HG03025 (cell line): ENCODE results near the gene LTK.

Experiments used
- ATAC-seq: cut with Tn5 transposase; IDR thresholded peaks from one replicate; pipeline ENCODE4 v1.9.1; 2021; ENCODE audit warnings: mild to moderate bottlenecking, moderate library complexity; ENCODE audit not compliant: unreplicated experiment, low FRiP score

The LTK gene

DNA sequence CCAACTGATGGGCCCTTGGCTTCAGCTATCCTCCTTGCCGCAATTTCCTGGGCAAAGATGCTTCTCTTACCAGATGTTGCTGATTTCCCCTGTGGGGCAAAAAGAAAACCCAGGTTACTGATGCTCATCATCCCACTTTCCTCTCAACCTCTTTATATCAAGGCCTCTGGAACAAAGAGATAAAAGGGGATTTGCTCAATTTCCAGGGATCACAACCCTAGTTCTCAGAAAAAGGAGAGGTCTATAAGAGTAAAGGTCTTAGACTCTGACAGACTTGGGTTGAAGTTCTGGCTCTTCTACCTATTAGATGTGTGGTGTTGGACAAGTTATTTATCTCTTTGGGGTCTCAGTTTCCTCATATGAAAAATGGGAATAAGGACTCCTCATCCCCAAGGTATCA is 21.9 kb upstream of the LTK start:
- ATAC-seq = no peak

DNA sequence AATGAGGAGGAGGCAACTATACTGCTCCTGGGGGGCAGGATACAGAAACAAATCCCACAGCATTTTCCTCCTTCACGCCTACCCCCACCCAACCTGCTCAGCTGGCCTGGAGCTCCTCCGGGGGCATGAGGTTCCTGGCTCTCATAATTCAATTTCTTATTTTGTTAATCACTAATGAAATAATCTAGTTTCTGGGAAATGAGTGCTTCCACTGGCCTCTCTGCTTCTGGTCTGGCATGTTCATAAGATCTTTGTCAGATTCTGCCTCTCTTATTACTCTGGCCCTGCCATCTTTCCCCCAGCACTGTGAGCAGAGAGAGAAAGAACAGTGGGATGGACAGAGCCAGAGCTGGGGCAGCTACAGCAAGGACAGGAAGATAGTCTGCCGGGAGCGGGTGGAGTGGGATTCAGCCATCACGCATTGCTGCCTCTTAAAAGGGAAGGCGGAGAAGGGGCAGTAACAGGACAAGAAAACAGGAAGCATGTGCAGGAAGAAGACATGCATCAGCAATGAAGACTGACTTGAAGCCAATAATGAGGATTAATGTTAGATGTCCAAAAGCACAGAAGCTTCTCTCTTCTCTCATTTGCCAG is 16.8 kb upstream of the LTK start:
- no peak for ATAC-seq

DNA sequence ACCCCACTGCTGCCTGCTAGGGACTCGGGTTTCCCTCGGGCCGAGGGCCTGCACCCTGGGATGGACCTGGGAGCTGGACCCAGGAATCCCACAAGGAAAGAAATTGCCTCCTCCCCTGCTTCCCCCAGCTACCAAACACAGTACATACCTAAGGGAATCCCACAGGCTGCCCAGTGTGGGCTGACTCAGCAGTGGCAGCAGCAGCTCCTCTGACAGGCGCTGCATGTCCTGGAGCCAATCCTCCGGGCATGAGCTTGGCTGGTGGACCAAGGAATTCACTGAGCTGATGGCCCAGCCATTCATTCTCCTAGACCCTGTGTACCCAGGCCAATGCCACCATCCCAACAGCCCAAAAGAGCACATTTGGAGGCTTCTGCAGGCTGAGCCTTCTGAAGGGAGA is 9.5 kb upstream of the LTK start:
- no peak for ATAC-seq

DNA sequence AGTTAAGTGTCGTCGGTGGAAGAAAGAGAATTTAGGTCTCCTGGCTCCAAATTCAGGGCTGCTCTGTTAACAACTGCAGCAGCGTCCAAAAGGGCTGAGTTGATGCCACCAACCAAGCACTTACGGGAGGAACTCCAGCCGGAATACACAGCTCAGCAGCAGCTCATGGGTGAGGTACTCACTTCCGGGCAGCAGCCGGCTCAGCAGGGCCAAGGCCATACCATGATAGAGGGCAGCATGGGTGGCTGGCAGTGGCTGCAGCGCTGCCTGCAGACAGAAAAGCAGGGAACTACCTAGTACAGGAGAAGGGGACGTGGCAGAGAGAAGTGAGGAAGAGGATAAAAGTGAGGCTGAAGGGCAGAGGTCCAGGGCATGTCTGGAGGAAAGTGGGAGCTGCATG is 8.0 kb upstream of the LTK start:
- ATAC-seq = no peak

DNA sequence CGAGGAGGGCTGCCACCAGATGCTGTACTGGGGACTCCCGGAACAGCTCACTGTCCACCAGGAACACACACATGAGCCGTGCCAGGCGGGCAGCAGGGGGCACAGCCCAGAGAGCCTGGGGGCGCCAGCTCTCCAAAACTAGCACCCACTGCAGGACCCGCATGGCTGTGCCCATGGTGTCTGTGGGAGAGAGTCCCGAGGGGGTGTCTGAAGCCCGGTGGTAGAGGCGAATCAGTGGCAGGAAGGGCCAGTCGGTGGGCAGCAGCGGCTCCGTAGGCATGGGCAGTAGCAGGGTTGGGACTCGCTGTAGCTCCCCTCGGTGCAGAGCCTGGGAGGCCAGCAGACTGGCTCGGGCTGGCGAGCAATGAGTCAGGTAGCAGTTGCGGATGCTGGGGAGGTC is 7.0 kb upstream of the LTK start:
- ATAC-seq = no peak

DNA sequence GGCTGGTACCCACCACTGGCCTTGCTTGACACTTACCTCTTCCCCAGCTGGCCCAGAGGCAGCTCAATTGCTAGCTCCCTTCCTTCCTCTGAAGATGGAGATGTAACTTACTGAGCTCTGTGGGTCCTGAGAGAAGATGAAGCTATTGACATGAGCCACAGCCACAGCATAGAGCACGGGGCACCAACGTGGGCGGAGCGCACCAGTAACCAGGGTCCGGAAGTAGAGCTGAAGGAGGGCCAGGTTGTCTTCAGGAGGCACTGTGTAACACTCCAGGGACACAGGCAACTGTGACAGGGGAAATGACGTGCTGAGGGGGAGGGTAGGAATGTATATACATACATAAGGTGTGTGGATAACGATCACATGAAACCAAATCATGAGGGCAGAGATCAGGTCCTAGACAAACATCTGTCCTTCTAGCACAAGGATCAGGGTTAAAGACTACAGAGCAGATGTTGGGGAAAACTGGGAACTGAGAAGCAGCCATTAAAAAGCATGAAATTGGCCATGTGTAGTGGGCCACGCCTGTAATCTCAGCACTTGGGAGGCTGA is 4.3 kb upstream of the LTK start:
- no peak for ATAC-seq

DNA sequence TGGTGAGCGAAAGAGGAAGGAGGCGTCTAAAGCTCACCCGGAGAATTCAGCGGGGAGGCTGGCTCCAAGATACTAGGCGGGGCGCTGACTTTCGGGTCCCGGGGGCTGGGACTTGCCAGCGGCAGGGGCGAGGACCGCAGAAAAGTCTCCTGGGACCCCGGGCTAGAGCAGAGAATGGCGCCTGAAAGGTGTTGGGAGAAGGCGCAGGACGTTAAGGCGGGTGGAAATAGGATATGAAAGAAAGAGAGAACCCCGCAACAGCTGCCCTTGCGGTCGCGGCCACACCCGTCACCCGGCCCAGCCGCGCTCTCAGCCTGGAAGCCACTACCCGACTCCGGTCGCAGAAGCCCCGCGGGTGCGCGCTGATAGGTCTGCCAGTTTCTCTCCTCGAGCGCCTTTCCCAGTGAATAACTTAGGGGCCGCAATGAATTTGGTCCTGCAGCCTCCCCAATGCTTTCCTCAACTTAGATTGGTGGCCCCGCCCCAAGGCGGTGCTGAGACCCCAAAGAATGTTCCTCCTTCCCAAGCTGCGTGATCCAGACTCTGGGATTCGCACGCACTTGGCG is 604 bp downstream of the LTK start:
- ATAC-seq = no peak

DNA sequence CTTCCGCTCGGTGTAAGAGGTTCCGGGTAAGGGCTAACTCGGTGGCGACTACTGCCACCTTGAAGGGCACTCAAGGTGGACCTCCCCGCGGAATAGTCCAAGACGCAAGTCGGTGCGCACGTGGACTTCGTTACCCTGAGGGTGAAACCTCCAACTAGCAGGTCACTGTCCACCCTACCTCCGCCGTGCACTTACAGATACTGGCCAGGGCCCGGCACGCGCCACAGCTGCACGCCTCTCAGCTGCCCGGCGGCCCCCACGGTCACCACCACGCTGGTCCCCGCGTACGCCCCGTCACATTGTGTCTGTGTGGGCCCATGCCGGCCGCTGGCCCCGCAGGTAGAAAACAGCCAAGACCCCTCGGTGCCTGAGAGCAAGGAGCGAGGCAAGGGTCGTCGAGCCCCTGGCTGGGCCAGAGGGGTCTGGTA is 1.1 kb downstream of the LTK start:
- ATAC-seq = no peak

DNA sequence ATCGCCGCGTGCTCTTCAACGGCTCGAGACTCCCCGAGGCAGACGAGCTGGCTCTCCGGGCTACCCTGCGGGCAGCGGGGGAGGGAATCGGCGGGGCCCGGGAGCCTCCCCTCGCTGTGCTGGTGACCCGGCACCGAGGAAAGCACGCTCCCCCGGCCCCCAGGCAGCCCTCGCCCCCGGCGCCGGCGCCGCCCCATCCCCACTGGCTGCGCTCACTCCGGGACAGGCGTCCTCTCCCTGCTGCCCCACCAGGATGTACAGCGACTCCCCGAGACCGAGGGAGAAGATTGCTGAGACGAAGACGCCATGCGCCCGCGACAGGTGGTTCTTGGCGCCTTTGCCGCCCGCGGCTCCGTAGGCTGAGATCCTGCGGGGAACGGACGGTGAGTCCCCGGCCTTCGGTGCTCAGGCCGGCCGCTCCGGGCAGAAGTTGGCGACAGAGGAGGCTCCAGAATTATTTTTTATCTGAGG is 1.7 kb downstream of the LTK start:
- no peak for ATAC-seq

DNA sequence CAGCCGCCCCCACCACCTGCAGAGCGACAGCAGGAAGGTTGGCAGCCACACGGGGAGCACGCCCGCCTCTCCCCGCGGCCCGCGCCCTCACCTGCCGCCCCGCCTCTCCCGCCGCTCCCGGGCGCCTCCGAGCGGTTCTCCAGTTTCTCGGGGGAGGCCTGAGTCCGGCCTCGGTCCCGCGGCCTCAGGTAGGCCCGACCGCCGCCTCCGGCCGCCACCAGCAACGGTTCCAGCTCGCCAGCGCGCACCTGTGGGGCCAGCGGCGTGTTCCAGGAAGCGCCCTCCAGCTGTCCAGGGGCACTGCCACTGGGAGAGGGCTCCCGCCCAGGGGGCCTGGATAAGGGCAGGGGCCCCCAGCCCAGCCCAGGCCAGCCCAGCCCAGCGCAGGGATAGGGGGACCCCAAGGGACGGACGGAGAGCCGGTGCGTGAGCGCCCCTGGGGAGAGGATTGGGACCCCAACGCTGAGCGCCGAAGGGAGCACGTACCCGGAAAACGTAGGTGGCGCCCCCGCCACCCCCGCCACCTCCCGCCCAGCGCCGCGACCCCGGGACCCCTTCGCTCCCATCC is 2.2 kb downstream of the LTK start:
- ATAC-seq = no peak

DNA sequence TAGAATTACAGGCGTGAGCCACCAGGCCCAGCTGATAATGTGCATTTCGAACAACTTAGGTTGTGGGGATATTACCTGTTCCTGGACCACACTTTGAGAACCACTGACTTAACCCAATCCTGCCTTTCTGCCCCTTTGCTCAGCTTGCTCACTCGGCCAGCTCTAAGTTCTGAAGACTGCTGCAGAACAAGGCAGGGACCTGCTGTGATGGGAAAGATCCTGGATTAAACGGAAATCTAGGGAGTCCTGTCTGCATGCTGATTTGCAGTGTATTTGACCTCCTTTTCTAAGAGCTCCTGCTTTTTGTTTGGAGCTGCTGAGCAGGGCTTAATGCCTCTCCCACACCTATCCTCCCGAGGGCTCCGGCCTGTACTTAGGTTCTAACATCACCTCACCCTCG is 2.9 kb downstream of the LTK start:
- no peak for ATAC-seq

DNA sequence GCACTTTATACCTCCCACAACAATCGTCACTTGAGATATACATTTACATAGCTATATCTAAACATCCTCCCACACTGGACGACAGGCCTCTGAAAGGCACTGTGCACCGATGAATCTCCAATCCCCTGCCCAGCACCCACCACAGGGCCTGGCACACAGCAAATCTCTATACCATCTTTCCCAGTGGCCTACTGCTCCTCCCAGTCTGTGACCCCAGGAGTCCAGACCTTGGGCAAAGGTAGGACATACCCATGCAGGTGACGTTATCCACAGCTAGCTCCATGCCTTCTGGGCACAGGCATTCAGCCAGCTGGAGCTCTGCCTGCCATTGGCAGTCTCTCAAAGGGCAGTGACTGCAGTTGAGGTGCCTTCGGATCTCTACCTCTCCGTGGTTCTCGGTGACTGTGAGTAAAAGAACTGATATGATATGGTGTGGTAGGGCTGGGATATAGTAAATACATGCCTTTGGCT is 5.8 kb downstream of the LTK start:
- no peak for ATAC-seq

DNA sequence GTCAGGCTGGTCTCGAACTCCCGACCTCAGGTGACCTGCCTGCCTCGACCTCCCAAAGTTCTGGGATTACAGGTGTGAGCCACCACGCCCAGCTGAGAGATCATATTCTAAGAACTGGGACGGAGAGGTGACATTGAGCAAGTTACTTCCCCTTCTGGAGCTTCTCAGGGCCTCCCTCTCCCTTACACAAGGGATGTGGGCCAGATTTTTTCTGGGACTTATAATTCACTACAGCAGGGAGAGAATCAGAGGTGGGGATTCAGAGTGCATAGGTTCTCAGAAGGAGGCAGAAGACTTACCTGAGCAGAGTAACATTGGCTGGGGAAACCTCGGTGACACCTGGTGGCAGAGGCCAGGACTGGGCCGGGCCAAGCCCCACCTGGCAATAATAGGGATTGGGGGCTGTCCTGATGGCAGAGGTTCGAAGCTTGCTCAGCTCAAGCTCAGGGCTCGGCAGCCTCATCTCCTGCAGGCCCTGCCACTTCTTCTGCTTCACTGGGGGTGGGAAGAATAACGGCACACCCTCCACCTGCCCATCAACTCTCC is 6.8 kb downstream of the LTK start:
- ATAC-seq = no peak

DNA sequence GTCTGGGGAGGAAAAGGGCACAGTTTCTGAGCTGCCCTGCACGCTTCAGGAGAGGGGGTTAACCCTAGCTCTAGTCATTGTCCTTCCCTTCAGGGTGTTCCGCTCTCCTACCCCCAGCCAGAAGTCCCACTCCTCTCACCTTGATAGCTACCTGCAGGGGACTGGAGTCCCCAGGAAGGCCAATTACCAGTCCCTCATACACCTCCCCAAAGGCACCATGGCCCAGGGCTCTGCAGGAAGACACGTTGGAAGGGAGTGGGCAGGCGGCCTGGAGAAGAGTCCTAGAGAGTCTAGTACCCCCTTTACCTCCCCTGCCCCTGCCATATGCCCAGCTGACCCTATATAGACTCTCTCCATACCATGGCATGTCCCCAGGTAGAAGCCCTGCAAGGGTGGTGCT is 7.9 kb downstream of the LTK start:
- no peak for ATAC-seq

DNA sequence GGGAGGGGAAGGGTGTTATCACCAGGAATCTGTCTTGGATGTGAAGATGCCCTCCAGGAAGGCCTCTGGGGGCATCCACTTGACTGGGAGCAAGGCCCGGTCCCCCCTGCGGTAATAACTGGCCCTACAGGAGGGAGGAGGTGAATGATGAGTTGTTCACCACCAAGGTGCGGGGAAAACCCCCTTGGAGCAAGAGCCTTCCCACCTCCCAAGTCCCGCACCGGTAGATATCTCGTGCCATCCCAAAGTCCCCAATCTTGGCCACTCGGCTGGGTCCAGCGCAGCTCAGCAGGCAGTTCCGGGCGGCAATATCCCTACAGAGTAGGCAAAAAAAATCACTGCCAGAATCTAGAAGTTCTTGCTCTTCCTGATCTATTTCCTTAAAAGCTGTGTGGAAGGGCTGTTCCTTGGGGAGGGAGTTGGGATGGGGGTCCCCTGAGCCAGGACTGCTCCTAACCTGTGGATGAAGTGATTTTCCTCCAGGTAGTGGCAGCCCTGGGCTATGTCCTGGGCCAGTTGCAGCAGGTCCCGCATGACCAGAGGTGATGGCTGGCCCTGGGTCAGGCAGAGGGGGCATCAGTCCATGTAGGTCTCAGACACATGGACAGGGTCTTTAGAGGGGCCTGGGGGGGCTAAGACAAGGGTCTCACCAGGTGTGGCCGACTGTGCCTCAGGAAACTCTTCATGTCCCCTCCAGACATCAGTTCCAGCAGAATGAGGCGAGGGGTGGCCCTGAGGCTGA is 8.7 kb downstream of the LTK start:
- ATAC-seq = no peak

DNA sequence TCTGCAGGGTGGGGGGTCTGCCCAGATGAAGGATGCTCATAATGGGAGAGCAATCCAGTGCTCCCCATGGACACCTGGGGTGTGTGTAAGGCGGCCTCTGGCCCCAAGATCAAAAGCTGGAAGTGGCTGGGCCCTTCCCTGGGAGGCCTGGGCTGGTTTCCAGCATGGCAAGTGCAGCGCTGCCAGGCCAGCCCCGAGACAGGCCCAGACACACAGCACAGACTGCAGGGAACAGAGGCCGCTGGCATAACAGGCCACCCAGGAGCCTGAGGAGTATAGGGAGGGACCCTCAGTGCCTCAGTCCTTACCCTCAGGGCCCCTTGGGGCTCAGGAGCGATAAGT is 10.0 kb downstream of the LTK start:
- ATAC-seq = no peak

DNA sequence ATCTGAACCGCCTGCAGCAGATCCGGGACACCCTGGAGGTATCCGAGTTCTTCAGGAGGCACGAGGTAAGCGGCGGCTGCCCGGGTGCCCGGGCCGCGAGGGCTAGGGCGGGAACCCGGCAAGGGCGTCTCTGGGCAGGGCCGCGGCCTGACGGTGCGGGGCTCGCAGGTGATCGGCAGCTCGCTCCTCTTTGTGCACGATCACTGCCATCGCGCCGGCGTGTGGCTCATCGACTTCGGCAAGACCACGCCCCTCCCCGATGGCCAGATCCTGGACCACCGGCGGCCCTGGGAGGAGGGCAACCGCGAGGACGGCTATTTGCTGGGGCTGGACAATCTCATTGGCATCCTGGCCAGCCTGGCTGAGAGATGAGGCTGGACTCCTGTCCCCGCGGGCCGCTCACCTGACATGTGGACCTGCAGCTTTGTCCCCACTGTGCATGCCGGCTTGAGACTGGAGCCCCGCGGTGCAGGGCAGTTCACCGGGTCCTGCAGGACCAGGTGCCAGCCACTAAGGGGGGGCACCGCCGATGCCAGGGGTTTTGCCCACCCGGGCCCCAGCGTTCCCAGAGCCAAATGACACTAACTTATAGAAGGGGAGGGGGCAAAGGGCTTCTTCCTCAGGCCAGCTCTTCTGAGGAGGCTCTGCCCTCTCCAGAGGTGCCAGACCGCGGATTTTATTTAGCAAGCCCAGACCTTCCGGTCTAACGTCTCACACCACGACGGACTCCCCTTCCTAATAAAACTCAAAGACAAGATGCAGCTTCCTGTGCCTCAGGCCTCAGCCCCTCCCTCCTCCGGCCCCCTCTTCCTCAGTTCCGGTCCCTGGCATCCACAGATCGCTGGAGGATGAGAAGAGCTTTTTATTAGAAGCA is 10.6 kb downstream of the LTK start:
- ATAC-seq = no peak

DNA sequence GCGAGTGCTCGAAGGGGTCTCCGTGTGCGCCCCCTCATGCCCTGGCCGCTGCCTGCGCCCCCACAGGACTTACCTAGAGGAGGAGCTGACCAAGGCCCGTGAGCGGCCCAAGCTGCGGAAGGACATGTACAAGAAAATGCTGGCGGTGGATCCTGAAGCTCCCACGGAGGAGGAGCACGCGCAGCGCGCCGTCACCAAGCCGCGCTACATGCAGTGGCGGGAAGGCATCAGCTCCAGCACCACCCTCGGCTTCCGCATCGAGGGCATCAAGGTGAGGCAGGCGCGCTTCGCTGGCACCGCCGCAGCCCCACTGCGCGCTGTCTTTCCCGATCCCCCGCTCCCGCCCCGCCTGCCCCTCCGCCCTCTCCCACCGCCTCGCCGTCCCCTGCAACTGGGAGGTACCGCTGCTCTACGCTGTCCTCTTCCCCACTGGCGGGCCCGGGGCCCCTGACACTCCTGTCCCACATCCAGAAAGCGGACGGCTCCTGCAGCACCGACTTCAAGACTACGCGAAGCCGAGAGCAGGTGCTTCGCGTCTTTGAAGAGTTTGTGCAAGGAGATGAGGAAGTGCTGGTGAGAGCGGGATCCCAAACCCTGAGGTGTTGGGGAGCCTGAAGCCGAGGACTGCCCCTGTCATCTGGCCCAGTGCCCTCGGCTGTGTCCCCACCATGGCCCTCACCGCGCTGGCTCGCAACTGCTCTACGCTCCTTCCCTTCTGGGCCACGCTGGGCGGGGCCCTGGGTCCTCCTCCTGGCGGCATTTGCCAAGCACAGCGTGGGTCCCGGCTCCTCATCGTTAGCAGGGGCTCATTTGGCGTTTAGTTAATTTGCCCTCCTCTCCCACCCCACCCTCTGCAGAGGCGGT is 11.5 kb downstream of the LTK start:
- no peak for ATAC-seq

DNA sequence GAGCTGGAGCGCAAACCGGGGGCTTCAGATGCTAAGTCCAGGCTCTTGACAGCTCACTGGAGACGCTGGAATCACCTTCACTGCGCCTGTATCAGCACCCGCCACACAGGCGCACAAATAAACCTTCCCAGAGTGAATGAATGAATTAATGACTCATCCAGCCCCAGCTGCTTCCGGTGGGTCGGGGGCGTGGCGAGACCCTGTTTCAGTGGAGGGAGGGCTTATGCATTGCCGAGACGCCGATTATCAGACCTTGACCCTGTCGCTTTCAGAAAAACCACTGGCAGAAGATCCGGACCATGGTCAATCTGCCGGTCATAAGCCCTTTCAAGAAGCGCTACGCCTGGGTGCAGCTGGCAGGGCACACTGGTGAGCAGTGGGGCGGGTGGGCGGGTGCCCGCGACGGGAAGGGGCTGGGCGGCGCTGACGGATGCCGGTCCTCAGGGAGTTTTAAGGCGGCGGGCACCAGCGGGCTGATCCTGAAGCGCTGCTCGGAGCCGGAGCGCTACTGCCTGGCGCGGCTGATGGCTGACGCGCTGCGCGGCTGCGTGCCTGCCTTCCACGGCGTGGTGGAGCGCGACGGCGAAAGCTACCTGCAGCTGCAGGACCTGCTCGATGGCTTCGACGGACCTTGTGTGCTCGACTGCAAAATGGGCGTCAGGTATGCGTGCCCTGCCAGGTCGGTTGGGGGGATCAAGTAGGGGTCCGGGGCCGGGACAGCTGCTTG is 12.3 kb downstream of the LTK start:
- no peak for ATAC-seq
